Neural cell (in vitro differentiated cells): ENCODE results near the gene SNRPE.

ENCODE experiments used
- CTCF ChIP-seq: fragments of 450-650 bp; IDR thresholded peaks from 2 replicates; pipeline ENCODE4 v1.5.1; 2014; ENCODE audit warnings: antibody characterized with exemption, mild to moderate bottlenecking, moderate library complexity; ENCODE audit not compliant: poor library complexity, severe bottlenecking
- EZH2 ChIP-seq: fragments of 200-600, 300-800 bp; shearing (Covaris generic), sonication (generic); IDR thresholded peaks from 2 replicates; pipeline ENCODE4 v1.6.1; 2014; ENCODE audit warnings: antibody characterized with exemption, low read length, borderline replicate concordance, mild to moderate bottlenecking; ENCODE audit not compliant: insufficient read depth, poor library complexity, severe bottlenecking
- POLR2AphosphoS5 ChIP-seq: IDR thresholded peaks from 2 replicates; pipeline ENCODE4 v1.6.1; 2012

GRCh38 chr1:203871114-203871880 is 9.9 kb downstream of the SNRPE start:
- no peak for TF ChIP-seq EZH2
- peak; percentile 94 for TF ChIP-seq CTCF
- TF ChIP-seq POLR2AphosphoS5: no peak
